ENCODE measurements around the gene MEDAG. TPM values are rescaled to one million over a fixed set of nuclear protein-coding genes. Genes with fewer than 3 reads are reported as not detected.

The MEDAG gene
- total and polyA plus RNA-seq, 4 experiments from 2014 or later: 0.29 TPM; not detected in 3

GRCh38 chr13:30868799-30869470 is 37.1 kb upstream of the MEDAG start:
- Mint-ChIP-seq H3K4me3 (no peak overlapping the region), H3K27ac (no peak overlapping the region), H3K27me3 (peaks cover 7% of the 10 kb centered on the region in 2 donors), H3K4me1 (peaks cover 0 to 6% (median 4%) of the 10 kb centered on the region in 4 donors), H3K9me3 (peaks cover 0 to 2% (median 0%) of the 10 kb centered on the region in 8 donors), H3K36me3 (no peaks in the 10 kb centered on the region)
- CTCF ChIA-PET (ENCODE audit: partially characterized antibody): interaction anchor here (1.1 to 7.7 kb wide), 2 partner anchors 12 to 20 kb away, joined by 3 to 70 read pairs; no protein-coding TSS in a partner anchor
- Histone ChIP-seq H3K9me3 (ENCODE audit: control insufficient read depth in 1 of 2, low read length in 2 of 2) (no peaks in the 10 kb centered on the region), H3K36me3 (ENCODE audit: insufficient read depth, low read length) (no peaks in the 10 kb centered on the region), H3K27me3 (ENCODE audit: insufficient read depth, low read length) (no peaks in the 10 kb centered on the region), H3K27ac (ENCODE audit: low read depth, low read length) (no peak overlapping the region), H3K4me3 (ENCODE audit: low read length in 2 of 2) (no peak overlapping the region), H3K4me1 (ENCODE audit: insufficient read depth, low read length) (no peaks in the 10 kb centered on the region)
- intact Hi-C loops (cut with micrococcal nuclease): no loop called here
- POLR2A ChIA-PET (ENCODE audit: partially characterized antibody): interaction anchor here (0.6 kb wide), 1 partner anchor 178 kb away, joined by 5 read pairs; no protein-coding TSS in a partner anchor
- no peak for DNase-seq

GRCh38 chr13:30869491-30869890 is 36.6 kb upstream of the MEDAG start:
- H3K36me3 Mint-ChIP-seq: no peaks in the 10 kb centered on the region
- Histone ChIP-seq H3K9me3 (ENCODE audit: control insufficient read depth in 1 of 2, low read length in 2 of 2) (no peaks in the 10 kb centered on the region), H3K4me3 (ENCODE audit: low read length in 2 of 2) (no peak overlapping the region), H3K27ac (ENCODE audit: low read depth, low read length) (no peak overlapping the region), H3K4me1 (ENCODE audit: insufficient read depth, low read length) (no peaks in the 10 kb centered on the region), H3K27me3 (ENCODE audit: insufficient read depth, low read length) (no peaks in the 10 kb centered on the region), H3K36me3 (ENCODE audit: insufficient read depth, low read length) (no peaks in the 10 kb centered on the region)
- peaks cover 0 to 6% (median 4%) of the 10 kb centered on the region in 4 donors for H3K4me1 Mint-ChIP-seq
- H3K4me3 Mint-ChIP-seq: no peak overlapping the region
- DNase-seq: no peak
- H3K27ac Mint-ChIP-seq: no peak overlapping the region
- intact Hi-C loops (cut with micrococcal nuclease): no loop called here
- H3K27me3 Mint-ChIP-seq: peaks cover 7% of the 10 kb centered on the region in 2 donors
- ChIA-PET POLR2A (ENCODE audit: partially characterized antibody) (interaction anchor here (0.6 kb wide), 1 partner anchor 179 kb away, joined by 5 read pairs; no protein-coding TSS in a partner anchor), CTCF (ENCODE audit: partially characterized antibody) (interaction anchor here (1.1 to 7.7 kb wide), 2 partner anchors 12 to 21 kb away, joined by 3 to 70 read pairs; no protein-coding TSS in a partner anchor)
- peaks cover 0 to 2% (median 0%) of the 10 kb centered on the region in 8 donors for H3K9me3 Mint-ChIP-seq

- Mint-ChIP-seq H3K27me3 (peaks cover 6% of the 10 kb centered on the region in 2 donors), H3K4me1 (peaks cover 0 to 4% (median 2%) of the 10 kb centered on the region in 4 donors), H3K36me3 (no peaks in the 10 kb centered on the region), H3K27ac (peak overlapping the region in 1 of 7 donors; percentile 61), H3K9me3 (peaks cover 0 to 2% (median 0%) of the 10 kb centered on the region in 8 donors), H3K4me3 (no peak overlapping the region)
- Histone ChIP-seq H3K27me3 (ENCODE audit: insufficient read depth, low read length) (no peaks in the 10 kb centered on the region), H3K4me3 (ENCODE audit: low read length in 2 of 2) (no peak overlapping the region), H3K36me3 (ENCODE audit: insufficient read depth, low read length) (no peaks in the 10 kb centered on the region), H3K9me3 (ENCODE audit: control insufficient read depth in 1 of 2, low read length in 2 of 2) (no peaks in the 10 kb centered on the region), H3K27ac (ENCODE audit: low read depth, low read length) (no peak overlapping the region), H3K4me1 (ENCODE audit: insufficient read depth, low read length) (no peaks in the 10 kb centered on the region)
- CTCF ChIA-PET (ENCODE audit: partially characterized antibody): interaction anchor here (7.7 kb wide), 1 partner anchor 13 kb away, joined by 70 read pairs; no protein-coding TSS in a partner anchor
- intact Hi-C loops (cut with micrococcal nuclease): no loop called here
- no peak for DNase-seq
- POLR2A ChIA-PET (ENCODE audit: partially characterized antibody): no interaction called here
These were observed 35.8 kb upstream of the MEDAG start for GRCh38 chr13:30870049-30870884.

- POLR2A ChIA-PET (ENCODE audit: partially characterized antibody): no interaction called here
These were observed 35.0 kb upstream of the MEDAG start for GRCh38 chr13:30870916-30871587.

GRCh38 chr13:30871588-30872275 is 34.3 kb upstream of the MEDAG start:
- H3K4me3 Mint-ChIP-seq: no peak overlapping the region
- ChIA-PET CTCF (ENCODE audit: partially characterized antibody) (interaction anchor here (1.5 kb wide), 1 partner anchor 173 kb away, joined by 4 read pairs; no protein-coding TSS in a partner anchor), POLR2A (ENCODE audit: partially characterized antibody) (no interaction called here)
- no peaks in the 10 kb centered on the region for H3K36me3 Mint-ChIP-seq
- no peak for DNase-seq
- H3K9me3 Mint-ChIP-seq: peaks cover 0 to 2% (median 0%) of the 10 kb centered on the region in 8 donors
- Histone ChIP-seq H3K36me3 (ENCODE audit: insufficient read depth, low read length) (no peaks in the 10 kb centered on the region), H3K4me3 (ENCODE audit: low read length in 2 of 2) (no peak overlapping the region), H3K27ac (ENCODE audit: low read depth, low read length) (no peak overlapping the region), H3K4me1 (ENCODE audit: insufficient read depth, low read length) (no peaks in the 10 kb centered on the region), H3K27me3 (ENCODE audit: insufficient read depth, low read length) (no peaks in the 10 kb centered on the region), H3K9me3 (ENCODE audit: control insufficient read depth in 1 of 2, low read length in 2 of 2) (no peaks in the 10 kb centered on the region)
- intact Hi-C loops (cut with micrococcal nuclease): no loop called here
- H3K27me3 Mint-ChIP-seq: peaks cover 3% of the 10 kb centered on the region in 2 donors
- H3K27ac Mint-ChIP-seq: peak overlapping the region in 1 of 7 donors; percentile 30
- H3K4me1 Mint-ChIP-seq: no peaks in the 10 kb centered on the region

More at GRCh38 chr13:30870916-30871587, 35.0 kb upstream of the MEDAG start:
- Histone ChIP-seq H3K27ac (ENCODE audit: low read depth, low read length) (no peak overlapping the region), H3K27me3 (ENCODE audit: insufficient read depth, low read length) (no peaks in the 10 kb centered on the region), H3K4me3 (ENCODE audit: low read length in 2 of 2) (no peak overlapping the region), H3K9me3 (ENCODE audit: control insufficient read depth in 1 of 2, low read length in 2 of 2) (no peaks in the 10 kb centered on the region), H3K36me3 (ENCODE audit: insufficient read depth, low read length) (no peaks in the 10 kb centered on the region), H3K4me1 (ENCODE audit: insufficient read depth, low read length) (no peaks in the 10 kb centered on the region)
- H3K27me3 Mint-ChIP-seq: peaks cover 3% of the 10 kb centered on the region in 2 donors
- H3K4me3 Mint-ChIP-seq: no peak overlapping the region
- intact Hi-C loops (cut with micrococcal nuclease): no loop called here
- CTCF ChIA-PET (ENCODE audit: partially characterized antibody): interaction anchor here (7.7 kb wide), 1 partner anchor 14 kb away, joined by 70 read pairs; no protein-coding TSS in a partner anchor
- no peaks in the 10 kb centered on the region for H3K4me1 Mint-ChIP-seq
- no peaks in the 10 kb centered on the region for H3K36me3 Mint-ChIP-seq
- peaks cover 0 to 2% (median 0%) of the 10 kb centered on the region in 8 donors for H3K9me3 Mint-ChIP-seq
- H3K27ac Mint-ChIP-seq: no peak overlapping the region
- DNase-seq: no peak

- no peaks in the 10 kb centered on the region for H3K4me1 ChIP-seq (ENCODE audit: insufficient read depth, low read length)
- H3K36me3 ChIP-seq (ENCODE audit: insufficient read depth, low read length): no peaks in the 10 kb centered on the region
- ChIA-PET POLR2A (ENCODE audit: partially characterized antibody) (no interaction called here), CTCF (ENCODE audit: partially characterized antibody) (interaction anchor here (1.5 kb wide), 1 partner anchor 173 kb away, joined by 4 read pairs; no protein-coding TSS in a partner anchor)
- no peaks in the 10 kb centered on the region for H3K9me3 ChIP-seq (ENCODE audit: control insufficient read depth in 1 of 2, low read length in 2 of 2)
- H3K27me3 ChIP-seq (ENCODE audit: insufficient read depth, low read length): no peaks in the 10 kb centered on the region
- intact Hi-C loops (cut with micrococcal nuclease): no loop called here
- Mint-ChIP-seq H3K27ac (no peak overlapping the region), H3K4me1 (no peaks in the 10 kb centered on the region), H3K27me3 (peaks cover 3% of the 10 kb centered on the region in 2 donors), H3K9me3 (peaks cover 0 to 2% (median 0%) of the 10 kb centered on the region in 8 donors), H3K4me3 (no peak overlapping the region), H3K36me3 (no peaks in the 10 kb centered on the region)
- no peak overlapping the region for H3K27ac ChIP-seq (ENCODE audit: low read depth, low read length)
- no peak for DNase-seq
- no peak overlapping the region for H3K4me3 ChIP-seq (ENCODE audit: low read length in 2 of 2)
These were observed 33.8 kb upstream of the MEDAG start for GRCh38 chr13:30872276-30872594.
